HL-60 (cell line): ENCODE data around the gene DOP1B.
A peak's percentile ranks its signal among the peaks of the same experiment; 100 is the strongest.
"Not testable (repeated sequence)": the region's sequence is repeated elsewhere in the genome, so short reads cannot be mapped to it uniquely, and the experiment has no call there.

Source experiments
- DNase-seq, 2 experiments: peaks; one replicate each; pipeline ENCODE4 v3.0.0-alpha.2; 2010 to 2020; ENCODE audit warnings: low read depth in 1 of 2, low spot score in 1 of 2
- H3K27ac ChIP-seq: fragments of 250-450 bp; sonication (Bioruptor Pico); replicated peaks from 2 replicates; pipeline ENCODE4 v1.5.1; 2020; ENCODE audit warnings: mild to moderate bottlenecking, moderate library complexity
- H3K27me3 ChIP-seq: fragments of 250-450 bp; sonication (Bioruptor Pico); 2 replicates; pipeline ENCODE4 v1.5.1; 2021; ENCODE audit warnings: mild to moderate bottlenecking, moderate library complexity; ENCODE audit not compliant: insufficient read depth, poor library complexity, severe bottlenecking
- H3K4me3 ChIP-seq: replicated peaks from 2 replicates; pipeline ENCODE4 v1.5.1; 2011; ENCODE audit warnings: mild to moderate bottlenecking, control low read depth, low read length; ENCODE audit not compliant: insufficient read depth
- CTCF ChIP-seq: IDR thresholded peaks from one replicate; pipeline ENCODE4 v1.5.1; 2011; ENCODE audit warnings: low read length, control low read depth, inconsistent platforms; ENCODE audit not compliant: insufficient read depth
- GABPA ChIP-seq: IDR thresholded peaks from 2 replicates; pipeline ENCODE4 v1.6.1; 2012; ENCODE audit warnings: low read depth
- POLR2AphosphoS5 ChIP-seq: IDR thresholded peaks from 2 replicates; pipeline ENCODE4 v1.6.1; 2012; ENCODE audit warnings: low read depth
- REST ChIP-seq: IDR thresholded peaks from 2 replicates; pipeline ENCODE4 v1.6.1; 2012; ENCODE audit warnings: low read depth; ENCODE audit not compliant: insufficient replicate concordance
- SPI1 ChIP-seq: IDR thresholded peaks from 2 replicates; pipeline ENCODE4 v1.6.1; 2012; ENCODE audit warnings: low read depth, mild to moderate bottlenecking, borderline replicate concordance

DOP1B gene

GRCh38 chr21:36127250-36127904, 29.2 kb upstream of the DOP1B start:
- TF ChIP-seq SPI1 (no peak), POLR2AphosphoS5 (no peak), GABPA (no peak), REST (no peak), CTCF (no peak)
- DNase-seq, result no peak
- H3K27me3 ChIP-seq, result no peaks in the 10 kb centered on the region

GRCh38 chr21:36127977-36128376, 28.6 kb upstream of the DOP1B start:
- TF ChIP-seq SPI1, result no peak
- TF ChIP-seq REST, result no peak
- TF ChIP-seq POLR2AphosphoS5, result no peak
- no peak for TF ChIP-seq GABPA
- no peak for TF ChIP-seq CTCF
- Histone ChIP-seq H3K4me3 (no peak overlapping the region), H3K27me3 (no peaks in the 10 kb centered on the region), H3K27ac (no peak overlapping the region)
- no peak for DNase-seq

More at GRCh38 chr21:36127250-36127904, 29.2 kb upstream of the DOP1B start:
- no peak overlapping the region for H3K27ac ChIP-seq
- no peak overlapping the region for H3K4me3 ChIP-seq

GRCh38 chr21:36129219-36129618, 27.4 kb upstream of the DOP1B start:
- no peaks in the 10 kb centered on the region for H3K27me3 ChIP-seq
- H3K27ac ChIP-seq, result no peak overlapping the region
- no peak overlapping the region for H3K4me3 ChIP-seq
- no peak for TF ChIP-seq GABPA
- no peak for DNase-seq

- peak overlapping the region; percentile 32; the same call in 1 of the 2 replicates for H3K4me3 ChIP-seq
- not testable (repeated sequence) for H3K27ac ChIP-seq, DNase-seq, H3K27me3 ChIP-seq
Observed at GRCh38 chr21:36130414-36130762, 26.2 kb upstream of the DOP1B start.

- H3K27me3 ChIP-seq, DNase-seq, H3K27ac ChIP-seq, H3K4me3 ChIP-seq: not testable (repeated sequence)
Observed at GRCh38 chr21:36130839-36131238, 25.8 kb upstream of the DOP1B start.
